Measurements from ENCODE around the gene CFAP157.

Gene CFAP157

GRCh38 chr9:127693143-127693542 lies 13.6 kb upstream of the CFAP157 start:
- H3K9ac ChIP-seq, result no peak overlapping the region
- H2AFZ ChIP-seq (ENCODE audit: low read depth), result no peak overlapping the region
- no peaks in the 10 kb centered on the region for H3K36me3 ChIP-seq (ENCODE audit: insufficient read depth)
- H4K20me1 ChIP-seq (ENCODE audit: insufficient read depth), result no peaks in the 10 kb centered on the region
- TF ChIP-seq CTCF (conservative IDR thresholded peaks at IDR 0.05; ENCODE audit: low read depth, low read length), result no peak
- H3K4me2 ChIP-seq, result no peak overlapping the region
- H3K79me2 ChIP-seq (ENCODE audit: insufficient read depth, low read depth), result no peaks in the 10 kb centered on the region
- H3K27me3 ChIP-seq (ENCODE audit: insufficient read depth, low read depth), result no peaks in the 10 kb centered on the region
- H3K27ac ChIP-seq, result no peak overlapping the region
- H3K4me1 ChIP-seq (ENCODE audit: low read depth, poor library complexity, severe bottlenecking), result no peaks in the 10 kb centered on the region
- H3K4me3 ChIP-seq (IDR thresholded peaks at IDR 0.05; ENCODE audit: insufficient read depth, low read depth, low read length), result no peak overlapping the region

- no peak for TF ChIP-seq CTCF (conservative IDR thresholded peaks at IDR 0.05; ENCODE audit: low read depth, low read length)
- no peak overlapping the region for H2AFZ ChIP-seq (ENCODE audit: low read depth)
- no peaks in the 10 kb centered on the region for H3K27me3 ChIP-seq (ENCODE audit: insufficient read depth, low read depth)
- no peaks in the 10 kb centered on the region for H3K36me3 ChIP-seq (ENCODE audit: insufficient read depth)
- no peaks in the 10 kb centered on the region for H4K20me1 ChIP-seq (ENCODE audit: insufficient read depth)
- no peak overlapping the region for H3K4me3 ChIP-seq (IDR thresholded peaks at IDR 0.05; ENCODE audit: insufficient read depth, low read depth, low read length)
- no peaks in the 10 kb centered on the region for H3K4me1 ChIP-seq (ENCODE audit: low read depth, poor library complexity, severe bottlenecking)
- no peak overlapping the region for H3K9ac ChIP-seq
- H3K79me2 ChIP-seq (ENCODE audit: insufficient read depth, low read depth), result no peaks in the 10 kb centered on the region
- H3K4me2 ChIP-seq, result no peak overlapping the region
- H3K27ac ChIP-seq, result no peak overlapping the region
These were observed 13.1 kb upstream of the CFAP157 start for GRCh38 chr9:127693697-127694096.

- Histone ChIP-seq H3K4me2 (no peak overlapping the region), H3K27me3 (ENCODE audit: insufficient read depth, low read depth) (no peaks in the 10 kb centered on the region), H3K27ac (no peak overlapping the region), H4K20me1 (ENCODE audit: insufficient read depth) (no peaks in the 10 kb centered on the region), H3K4me1 (ENCODE audit: low read depth, poor library complexity, severe bottlenecking) (no peaks in the 10 kb centered on the region), H3K79me2 (ENCODE audit: insufficient read depth, low read depth) (no peaks in the 10 kb centered on the region), H2AFZ (ENCODE audit: low read depth) (no peak overlapping the region), H3K9ac (no peak overlapping the region), H3K4me3 (IDR thresholded peaks at IDR 0.05; ENCODE audit: insufficient read depth, low read depth, low read length) (no peak overlapping the region), H3K36me3 (ENCODE audit: insufficient read depth) (no peaks in the 10 kb centered on the region)
- no peak for TF ChIP-seq CTCF (conservative IDR thresholded peaks at IDR 0.05; ENCODE audit: low read depth, low read length)
These were observed 11.7 kb upstream of the CFAP157 start for GRCh38 chr9:127694890-127695720.

GRCh38 chr9:127697575-127697974 lies 9.2 kb upstream of the CFAP157 start:
- H3K79me2 ChIP-seq (ENCODE audit: insufficient read depth, low read depth), result no peaks in the 10 kb centered on the region
- no peak overlapping the region for H3K4me3 ChIP-seq (IDR thresholded peaks at IDR 0.05; ENCODE audit: insufficient read depth, low read depth, low read length)
- no peaks in the 10 kb centered on the region for H4K20me1 ChIP-seq (ENCODE audit: insufficient read depth)
- no peak for TF ChIP-seq CTCF (conservative IDR thresholded peaks at IDR 0.05; ENCODE audit: low read depth, low read length)
- no peak overlapping the region for H3K4me2 ChIP-seq
- H3K9ac ChIP-seq, result no peak overlapping the region
- H3K27ac ChIP-seq, result no peak overlapping the region
- no peak overlapping the region for H2AFZ ChIP-seq (ENCODE audit: low read depth)
- peaks cover 13% of the 10 kb centered on the region for H3K4me1 ChIP-seq (ENCODE audit: low read depth, poor library complexity, severe bottlenecking)
- no peaks in the 10 kb centered on the region for H3K36me3 ChIP-seq (ENCODE audit: insufficient read depth)
- H3K27me3 ChIP-seq (ENCODE audit: insufficient read depth, low read depth), result no peaks in the 10 kb centered on the region

All from KMS-11 (cell line).